Retina (tissue), 1 donor: Measurements from ENCODE around the gene PHEX.
A peak's percentile ranks its signal among the peaks of the same experiment; 100 is the strongest.

Experiments used
- DNase-seq: peaks from one replicate; pipeline ENCODE4 v3.0.0-alpha.2; 2016

PHEX gene

DNA sequence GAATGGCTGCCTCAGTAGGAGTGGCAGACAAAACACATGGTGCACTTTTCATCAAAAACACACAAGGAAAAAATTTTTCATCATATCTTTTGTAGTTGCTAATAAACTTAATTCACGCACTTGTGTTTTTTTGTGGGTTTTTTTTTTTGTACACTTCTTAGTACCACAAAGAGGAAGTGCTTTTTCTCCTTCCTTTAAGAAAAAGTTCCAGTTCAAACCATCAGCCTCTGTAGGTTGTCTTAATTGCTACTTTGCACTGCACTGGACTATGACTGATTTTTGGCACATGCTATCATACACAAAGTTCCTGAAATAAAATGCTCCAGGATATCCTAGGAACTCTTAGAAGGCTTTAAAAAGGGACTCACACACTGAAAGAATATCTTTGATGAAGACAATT, at the start of gene PHEX:
Gene PHEX (plus strand): TSS at position 242 of the 400 bp plus-strand sequence. CDS start 681 bp downstream, outside the sequence.
- DNase-seq: no peak

DNA sequence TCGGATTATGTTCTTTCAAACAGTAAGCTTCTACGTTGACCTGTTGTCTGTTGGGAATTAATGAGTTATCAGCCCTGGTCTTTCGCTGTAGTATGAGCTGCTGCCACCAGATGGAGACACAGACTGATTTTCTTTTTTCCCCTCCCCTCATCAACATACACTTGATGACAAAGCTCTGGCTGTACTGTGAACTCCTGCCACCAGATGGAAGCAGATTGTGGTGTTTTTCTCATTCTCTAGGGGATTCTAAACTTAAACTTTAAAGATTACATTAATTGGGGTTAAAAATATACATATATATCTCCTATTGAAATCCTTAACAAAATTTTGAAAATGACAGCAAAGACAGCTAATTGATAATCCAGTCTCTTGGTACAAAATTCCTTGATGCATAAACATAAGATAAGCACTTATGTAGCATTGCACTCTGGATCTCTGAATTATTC, 46.8 kb upstream of the PHEX start:
- DNase-seq: peak; percentile 85

DNA sequence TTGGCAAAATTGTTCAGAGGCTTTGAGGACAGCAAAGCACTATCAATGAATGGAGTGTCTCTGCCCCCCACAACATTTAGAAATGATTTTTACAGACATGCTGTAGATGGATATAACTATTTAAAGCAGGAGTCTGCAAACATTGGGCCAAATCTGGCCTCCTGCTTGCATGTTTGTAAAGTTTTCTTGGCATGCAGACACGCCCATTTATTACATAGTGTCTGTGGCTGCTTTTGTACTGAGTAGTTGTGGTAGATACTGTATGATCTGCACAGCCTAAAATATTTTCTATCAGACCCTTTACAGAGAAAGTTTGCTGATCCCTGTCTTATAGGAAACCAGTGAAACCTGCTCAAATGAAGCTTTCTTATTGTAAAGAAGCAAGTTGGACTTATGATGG, 45.5 kb upstream of the PHEX start:
- no peak for DNase-seq

DNA sequence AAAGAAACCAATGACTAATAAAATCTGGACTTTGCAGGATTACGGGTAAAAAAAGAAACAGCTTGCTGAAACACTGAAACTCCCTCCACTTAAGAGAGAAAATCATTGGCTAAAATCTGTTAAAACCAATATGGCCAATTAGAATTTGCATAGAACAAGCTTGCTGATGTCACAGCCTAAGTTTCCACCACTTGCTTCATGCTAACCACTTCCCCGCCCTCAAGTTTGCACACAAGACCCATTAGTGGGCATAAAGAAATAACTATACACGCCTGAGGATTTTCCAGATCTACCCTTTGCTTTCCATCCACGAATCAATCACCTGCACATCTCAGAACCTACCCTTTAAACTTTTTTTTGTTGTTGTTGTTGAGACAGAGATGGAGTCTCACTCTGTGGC, 42.7 kb upstream of the PHEX start:
- DNase-seq: no peak

DNA sequence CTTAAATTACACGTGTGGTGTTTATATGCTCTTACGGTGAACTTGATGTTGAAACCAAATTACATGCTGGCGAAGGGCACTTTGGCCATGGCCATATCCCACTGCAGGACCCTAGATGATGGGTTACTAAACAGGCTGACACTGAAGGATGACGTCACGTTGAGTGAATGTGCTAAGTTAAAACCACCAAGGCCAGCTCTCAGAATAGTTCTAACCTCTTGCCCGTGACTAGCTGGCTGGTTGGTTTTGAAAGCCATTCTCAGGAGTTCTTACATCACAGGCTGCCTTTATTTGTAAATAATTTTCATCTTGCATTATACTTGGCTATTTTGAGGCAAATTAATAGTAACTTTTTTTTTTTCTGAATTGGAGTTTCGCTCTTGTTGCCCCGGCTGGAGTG, 41.3 kb upstream of the PHEX start:
- no peak for DNase-seq

DNA sequence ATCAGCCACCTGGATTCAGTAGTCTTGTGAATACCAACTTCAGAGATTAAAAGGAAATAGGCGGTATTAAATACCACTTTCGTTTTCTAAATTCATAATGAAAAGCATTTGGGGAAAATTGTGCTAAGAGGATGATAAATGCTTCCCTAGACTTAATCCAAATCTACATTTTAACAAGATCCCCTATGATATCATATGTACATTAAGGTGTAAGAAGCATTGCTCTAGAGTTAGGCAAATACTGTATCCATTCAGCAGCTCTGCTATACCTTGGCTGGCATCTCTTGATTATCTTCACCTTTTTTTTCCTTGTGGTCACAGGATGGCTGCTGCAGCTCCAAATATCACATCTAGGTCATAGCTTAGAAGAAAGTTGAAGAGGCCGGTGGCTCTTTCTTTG, 40.6 kb upstream of the PHEX start:
- no peak for DNase-seq

DNA sequence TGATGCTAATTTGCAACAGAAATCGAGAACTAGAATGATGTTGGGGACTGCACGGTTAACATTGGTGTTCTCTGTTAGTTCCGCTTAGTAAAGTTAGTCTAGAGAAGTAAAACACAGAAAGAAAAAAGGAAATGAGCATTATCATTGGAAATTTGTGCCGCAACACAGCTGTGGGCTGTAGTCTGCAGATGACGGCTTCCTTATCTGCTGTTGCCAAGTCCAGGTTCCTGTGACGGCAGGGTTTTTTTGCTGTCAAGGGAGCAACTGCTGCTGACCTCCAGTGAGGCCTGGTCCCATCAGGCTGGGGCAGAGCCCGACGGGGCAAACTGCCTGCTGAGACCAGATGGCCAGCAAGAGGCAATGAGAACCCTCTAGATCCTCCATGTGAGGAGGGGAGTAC, 38.9 kb upstream of the PHEX start:
- DNase-seq: no peak

DNA sequence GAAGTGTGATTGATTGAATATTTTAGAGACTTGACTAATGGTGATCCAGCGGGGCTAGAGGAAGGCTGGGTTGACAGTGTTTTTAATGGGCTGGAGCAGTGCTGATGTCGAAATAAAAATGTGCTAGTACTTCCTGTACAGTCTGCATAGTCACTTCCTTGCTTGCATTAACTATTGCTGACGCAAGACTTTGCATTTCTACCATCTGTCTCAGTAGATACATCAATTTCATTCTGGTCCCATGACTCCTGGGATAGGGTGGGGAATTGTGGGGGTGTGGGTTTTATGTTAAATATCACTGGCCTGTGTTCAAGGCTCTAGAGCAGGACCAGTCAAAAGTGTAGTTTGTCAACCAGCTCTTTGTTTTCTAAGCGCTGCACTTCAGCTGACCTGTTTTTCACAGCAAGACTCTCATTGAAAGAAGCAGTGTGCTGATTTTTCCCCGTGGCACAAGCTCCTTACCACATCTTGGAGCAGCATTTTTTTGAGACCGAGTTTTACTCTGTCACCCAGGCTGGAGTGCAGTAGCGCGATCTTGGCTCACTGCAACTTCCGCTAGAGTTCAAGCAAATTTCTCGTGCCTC, 35.2 kb upstream of the PHEX start:
- DNase-seq: peak; percentile 32

DNA sequence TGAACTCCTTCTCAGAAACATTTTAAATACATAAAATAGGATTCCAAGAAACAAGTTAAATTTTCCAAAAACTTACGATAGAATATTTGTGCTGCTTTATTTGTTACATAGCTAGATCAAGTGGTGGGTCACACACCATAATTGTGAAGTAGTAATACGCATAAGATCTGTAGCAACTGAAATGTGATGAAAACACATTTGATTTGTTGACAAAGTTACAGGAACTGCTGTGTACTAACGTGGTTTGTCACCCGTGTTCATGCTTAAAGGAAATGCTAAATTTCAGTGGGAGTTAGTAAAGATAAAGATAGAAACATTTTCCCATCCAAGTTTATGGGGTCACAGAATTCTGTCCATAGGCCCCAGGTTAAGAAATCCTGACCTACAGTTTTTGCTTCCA, 34.1 kb upstream of the PHEX start:
- DNase-seq: no peak

DNA sequence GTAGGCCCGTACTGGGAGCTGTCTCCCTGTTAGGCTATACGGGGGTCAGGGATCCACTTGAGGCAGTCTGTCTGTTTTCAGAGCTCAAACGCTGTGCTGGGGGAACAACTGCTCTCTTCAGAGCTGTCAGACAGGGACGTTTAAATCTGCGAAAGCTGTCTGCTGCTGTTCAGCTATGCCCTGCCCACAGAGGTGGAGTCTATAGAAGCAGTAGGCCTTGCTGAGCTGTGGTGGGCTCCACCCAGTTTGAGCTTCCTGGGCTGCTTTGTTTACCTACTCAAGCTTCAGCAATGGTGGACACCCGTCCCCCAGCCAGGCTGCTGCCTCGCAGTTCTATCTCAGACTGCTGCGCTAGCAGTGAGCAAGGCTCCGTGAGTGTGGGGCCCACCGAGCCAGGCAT, 27.3 kb upstream of the PHEX start:
- no peak for DNase-seq

DNA sequence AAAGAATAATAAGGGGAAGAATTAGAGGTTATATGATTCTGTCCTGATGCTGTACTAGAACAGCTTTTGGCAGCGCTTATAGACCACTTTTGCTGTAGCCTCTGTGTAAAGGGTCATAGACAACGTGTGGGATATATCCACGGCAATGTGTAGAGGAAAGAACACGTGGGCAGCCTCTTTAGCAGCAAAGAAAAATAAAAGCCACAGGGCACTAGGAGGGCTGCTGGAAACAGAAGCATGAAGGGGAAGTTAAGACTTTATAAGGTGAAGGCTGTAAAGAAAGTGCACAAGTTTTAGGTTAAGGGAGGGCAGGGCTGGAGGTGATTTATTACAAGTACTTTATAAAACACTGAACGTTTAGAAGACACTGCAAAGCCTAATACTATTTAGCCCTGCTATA, 20.1 kb upstream of the PHEX start:
- DNase-seq: no peak

DNA sequence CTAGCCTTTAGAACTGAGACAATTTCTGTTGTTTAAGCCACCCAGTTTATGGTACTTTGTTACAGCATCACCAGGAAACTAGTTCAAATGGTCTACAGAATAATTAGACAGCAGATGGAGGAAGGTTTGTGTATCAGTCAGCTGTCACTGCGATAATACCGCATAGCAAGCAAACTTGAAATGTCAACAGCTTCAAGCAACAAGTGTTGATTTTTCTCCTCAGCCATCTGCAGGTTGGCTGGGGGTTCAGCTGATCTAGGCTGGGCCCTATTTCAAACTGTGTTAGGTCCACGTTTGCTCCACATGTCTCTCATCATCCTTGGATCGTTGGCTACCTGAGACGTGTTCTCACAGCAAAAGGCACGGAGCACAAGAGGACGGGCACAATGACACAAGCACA, 19.2 kb upstream of the PHEX start:
- no peak for DNase-seq

DNA sequence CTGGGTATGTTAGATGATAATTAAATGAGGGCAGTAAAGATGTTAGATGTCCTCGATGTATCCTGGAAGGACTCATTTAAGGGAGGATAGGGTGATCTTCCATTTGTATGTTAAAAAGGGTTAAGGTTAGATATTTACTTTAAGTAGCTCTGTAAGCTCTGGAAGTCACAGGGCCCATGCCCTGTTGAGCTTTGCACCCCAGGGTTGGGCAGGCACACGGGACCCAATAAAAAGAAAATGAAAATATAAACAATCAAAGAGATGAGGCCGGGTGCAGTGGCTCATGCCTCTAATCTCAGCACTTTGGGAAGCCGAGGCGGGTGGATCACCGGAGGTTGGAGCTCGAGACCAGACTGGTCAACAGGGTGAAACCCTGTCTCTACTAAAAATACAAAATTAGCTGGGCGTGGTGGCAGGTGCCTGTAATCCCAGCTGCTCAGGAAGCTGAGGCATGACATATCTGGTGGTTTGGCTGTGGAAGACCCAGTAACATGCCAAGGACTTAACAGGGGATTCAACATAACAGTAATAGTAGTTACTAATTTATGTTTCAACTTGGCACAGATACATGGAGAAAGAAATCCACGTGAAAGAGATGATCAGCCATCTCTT, 16.9 kb upstream of the PHEX start:
- no peak for DNase-seq

DNA sequence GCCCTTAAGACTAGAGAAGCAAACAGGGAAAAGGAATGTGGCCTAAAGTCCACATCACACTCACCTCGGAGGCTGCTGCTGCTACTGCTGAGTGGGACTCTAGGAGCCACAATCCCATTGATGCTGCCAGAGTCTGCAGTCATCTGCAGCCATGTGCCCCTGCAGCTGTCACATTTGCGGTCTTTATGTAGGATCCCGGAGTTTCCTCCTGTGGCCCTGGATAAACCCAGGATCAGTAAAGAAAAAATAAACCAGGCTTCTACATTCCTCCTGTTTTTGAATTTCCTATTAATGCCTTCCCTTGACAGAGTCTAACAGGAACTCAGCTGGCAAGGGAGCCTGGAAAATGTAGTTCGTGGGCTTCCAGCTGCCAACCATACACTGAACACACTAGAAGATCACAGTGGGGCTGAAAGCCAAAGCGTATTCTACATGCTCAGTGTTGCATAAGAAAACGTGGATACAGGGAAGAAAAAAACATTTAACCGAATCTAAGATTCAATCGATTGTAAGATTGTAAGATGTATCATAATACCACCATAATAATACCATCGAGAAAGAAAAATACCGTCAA, 10.3 kb upstream of the PHEX start:
- DNase-seq: no peak

DNA sequence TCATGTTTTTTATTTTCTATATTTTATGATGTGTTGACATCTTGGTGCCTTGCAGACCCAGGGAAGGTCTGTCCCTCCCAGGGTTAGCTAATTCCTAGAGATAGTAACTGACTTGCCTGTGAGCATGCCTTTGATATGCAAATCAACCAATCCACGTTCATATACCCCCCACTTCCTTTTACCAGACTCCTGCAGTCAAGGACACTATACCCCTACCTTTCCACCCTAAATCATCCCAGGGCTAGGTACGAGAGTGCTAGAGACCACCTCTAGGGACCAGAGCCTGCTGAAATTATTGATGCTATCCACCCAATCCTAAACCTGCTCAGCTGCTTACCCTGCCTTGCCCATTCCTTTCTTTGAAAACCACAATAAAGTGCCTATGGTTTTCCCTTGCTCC, 7.5 kb upstream of the PHEX start:
- no peak for DNase-seq

DNA sequence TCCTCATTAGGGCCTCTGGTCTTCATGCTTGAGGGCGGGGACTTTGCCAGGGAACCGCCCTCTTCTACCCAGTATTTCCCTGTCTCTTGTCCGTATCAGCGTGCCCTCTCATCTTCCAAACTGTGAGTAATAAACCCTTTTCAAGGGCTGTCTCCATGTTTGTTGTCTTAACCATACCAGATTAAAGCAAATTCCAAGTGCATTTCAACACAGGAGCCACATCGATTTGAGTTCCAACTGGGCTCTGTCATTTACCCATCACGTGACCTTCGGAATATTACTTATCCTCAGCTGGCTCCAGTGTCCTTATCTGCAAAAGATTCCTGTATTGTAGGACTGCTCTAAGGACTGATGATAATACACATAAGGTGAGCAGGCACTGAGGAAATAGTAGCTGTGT, 6.4 kb upstream of the PHEX start:
- DNase-seq: no peak

DNA sequence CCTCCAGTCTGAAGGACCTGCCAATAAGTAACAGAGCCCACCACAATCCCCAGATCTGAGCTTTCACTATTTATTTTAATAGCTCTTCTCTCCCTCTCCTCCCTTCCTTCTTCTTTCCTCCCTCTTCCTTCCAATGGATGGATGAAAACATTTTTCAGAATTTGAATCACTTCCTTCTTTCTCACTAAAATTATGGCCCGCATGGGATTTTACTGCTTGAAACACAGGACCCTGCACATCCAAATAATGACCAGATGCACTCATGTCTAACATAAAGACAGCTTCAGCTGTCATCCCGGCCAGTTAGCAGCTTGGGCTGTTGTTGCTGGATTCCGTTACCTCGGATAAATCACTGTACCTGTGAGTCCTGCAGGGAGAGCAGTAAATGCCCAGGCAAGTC, 5.4 kb upstream of the PHEX start:
- no peak for DNase-seq

DNA sequence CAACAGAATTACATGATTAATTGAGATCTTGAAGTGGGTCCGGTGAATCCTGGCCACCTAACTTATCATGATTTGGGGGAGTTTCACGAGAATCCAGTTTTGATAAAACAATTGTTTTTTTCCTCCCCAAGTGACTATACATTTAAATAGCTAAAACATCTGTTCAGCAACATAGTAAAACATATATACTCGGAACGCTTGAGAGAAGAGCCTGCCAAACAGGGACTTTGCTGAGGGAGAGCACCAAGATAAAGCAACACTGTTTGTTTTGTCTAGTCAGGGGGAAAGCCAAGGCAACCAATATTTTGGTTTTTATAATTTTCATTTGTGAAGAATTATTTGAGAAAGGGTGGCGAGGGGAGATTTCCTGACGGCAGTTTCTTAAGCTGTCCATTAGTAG, 381 bp downstream of the PHEX start:
- no peak for DNase-seq

DNA sequence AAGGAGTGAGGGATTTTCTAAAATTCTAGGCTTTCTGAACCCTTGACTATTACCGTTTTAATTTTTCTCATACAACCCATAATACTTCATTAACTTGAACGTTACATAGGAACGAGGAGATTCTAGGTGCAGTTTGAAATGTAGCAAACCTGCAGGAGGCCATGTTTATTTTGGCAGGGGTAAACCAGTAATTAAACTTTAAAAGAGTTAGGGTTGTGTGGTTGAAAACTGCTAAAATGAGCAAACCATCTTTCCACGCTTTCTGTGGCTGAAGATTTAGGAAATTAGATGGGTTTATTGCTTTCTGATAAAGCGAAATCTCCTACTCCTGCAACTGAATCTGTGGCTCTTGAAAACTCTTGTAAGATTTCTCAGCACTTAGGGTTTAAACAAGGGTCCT, 1.7 kb downstream of the PHEX start:
- no peak for DNase-seq

DNA sequence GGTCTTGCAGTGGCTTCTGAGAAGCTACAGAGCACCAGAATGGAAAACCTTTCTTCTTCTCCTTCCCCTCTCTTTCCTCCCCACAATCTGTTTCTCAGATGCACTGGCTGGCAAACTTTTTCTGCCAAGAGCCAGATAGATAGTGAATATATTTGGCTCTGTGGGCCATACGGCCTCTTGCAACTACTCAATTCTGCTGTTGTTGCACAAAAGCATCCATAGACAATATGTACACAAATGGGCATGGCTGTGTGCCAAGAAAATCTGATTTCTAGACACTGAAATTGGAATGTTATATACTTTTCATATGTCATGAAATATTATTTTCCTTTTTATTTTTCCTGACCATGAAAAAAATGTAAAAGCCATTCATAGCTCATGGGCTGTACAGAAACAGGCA, 3.1 kb downstream of the PHEX start:
- no peak for DNase-seq

DNA sequence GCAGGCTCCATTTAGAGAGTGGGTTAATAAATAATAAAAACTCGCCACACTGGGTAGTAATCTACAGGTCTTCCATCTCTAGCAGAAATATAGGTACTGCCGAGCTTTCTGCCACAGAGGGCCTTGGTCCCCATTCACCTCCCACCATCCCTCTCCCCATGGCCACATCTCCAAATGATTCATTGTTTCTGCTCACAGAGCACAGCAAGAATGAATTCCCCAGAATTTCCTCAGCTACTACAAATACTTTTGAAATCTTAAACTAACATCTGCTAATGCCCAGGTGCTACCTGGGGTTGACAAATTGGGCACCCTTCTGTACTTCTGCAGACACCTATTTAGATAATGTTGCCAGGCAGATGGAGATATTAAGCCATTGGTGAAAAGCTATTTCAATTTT, 5.1 kb downstream of the PHEX start:
- no peak for DNase-seq

DNA sequence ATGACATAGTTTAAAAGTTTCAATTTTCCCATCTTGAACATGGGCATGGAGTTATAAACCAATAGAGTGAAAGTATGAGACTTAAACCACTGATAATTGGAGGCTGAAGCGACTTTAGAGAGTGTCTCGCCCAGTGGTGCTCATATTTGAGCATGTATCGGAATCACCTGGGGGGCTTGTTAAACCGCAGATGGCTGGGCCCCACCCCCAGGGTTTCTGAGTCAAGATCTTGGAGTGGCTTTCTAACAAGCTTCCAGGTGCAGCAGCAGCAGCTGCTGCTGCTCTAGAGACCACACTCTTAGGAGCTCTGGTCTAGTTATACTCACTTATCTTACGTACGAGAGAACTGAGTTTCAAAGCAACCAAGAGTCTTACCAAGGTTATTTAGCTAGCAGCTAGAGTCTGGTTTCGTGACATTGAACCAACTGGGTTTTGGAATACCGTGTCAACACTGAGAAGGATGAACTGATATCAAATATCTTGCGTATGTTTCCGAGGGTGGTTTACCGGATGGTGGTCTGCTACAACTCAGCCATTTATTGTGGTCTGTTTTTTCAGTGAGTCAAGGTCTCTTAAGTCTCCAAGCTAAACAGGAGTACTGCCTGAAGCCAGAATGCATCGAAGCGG, 5.9 kb downstream of the PHEX start:
- no peak for DNase-seq

DNA sequence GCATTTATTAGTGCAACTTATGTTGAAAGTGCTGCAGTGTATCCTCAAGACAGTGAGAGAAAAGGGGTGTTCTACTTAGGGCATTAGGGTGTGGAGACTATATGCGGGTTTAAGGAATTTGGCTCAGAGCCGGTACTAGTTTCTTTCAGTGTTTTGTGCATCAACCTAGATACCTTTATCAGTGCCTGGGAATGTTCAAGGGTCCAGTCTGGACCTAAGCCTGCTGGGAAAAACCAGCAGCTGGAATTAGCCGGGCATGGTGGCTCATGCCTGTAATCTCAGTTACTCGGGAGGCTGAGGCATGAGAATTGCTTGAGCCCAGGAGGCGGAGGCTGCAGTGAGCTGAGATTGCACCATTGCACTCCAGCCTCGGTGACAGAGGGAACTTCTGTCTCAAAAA, 7.4 kb downstream of the PHEX start:
- no peak for DNase-seq

DNA sequence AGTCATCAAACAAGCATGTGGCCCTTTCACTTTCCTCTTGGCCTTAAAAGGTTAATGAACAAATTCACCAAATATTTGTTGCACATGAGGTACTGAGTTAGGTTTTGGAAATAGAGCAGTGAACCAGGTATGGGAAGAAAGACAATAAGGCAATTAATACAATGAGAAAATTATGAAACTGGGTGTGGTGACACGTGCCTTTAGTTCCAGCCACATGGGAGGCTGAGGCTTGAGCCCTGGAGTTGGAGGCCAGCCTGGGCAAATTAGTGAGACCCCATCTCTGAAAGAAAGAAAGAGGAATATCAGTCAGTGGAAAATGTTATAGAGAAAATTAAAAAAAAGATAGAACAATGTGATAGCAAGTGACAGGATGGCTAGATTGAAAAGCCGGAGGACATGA, 8.1 kb downstream of the PHEX start:
- DNase-seq: no peak
